ENCODE results near the gene BPIFA2. TPM values are rescaled to one million over a fixed set of nuclear protein-coding genes. Genes with fewer than 3 reads are reported as not detected.

The BPIFA2 gene
- total and polyA plus RNA-seq, 4 donors, result 0.11 to 0.15 TPM; not detected in 2

DNA sequence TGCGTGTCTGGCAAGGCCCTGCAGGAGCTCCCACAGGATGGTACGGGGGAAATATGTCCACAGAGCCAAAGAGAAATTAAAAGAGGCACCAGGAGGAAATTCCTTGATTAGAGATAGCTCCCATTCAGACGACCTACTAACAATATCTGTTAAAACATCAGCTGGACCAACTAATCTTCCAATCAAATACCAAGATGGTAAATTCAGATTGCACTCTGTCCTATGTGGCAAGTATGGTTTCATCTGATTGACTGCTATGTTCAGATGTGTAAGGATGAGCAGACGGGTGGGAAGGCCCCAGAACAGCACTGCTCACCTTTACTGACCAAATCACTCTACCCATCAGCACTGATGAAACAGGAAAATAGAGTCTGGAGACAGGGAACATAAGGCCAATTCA is 19.5 kb downstream of the BPIFA2 start:
- no peaks in the 10 kb centered on the region for H3K4me1 ChIP-seq (ENCODE audit: control insufficient read depth, insufficient read depth, low read length)
- WGBS (ENCODE audit: insufficient coverage), result 76% methylated on average over 2 of the region's 4 CpGs

DNA sequence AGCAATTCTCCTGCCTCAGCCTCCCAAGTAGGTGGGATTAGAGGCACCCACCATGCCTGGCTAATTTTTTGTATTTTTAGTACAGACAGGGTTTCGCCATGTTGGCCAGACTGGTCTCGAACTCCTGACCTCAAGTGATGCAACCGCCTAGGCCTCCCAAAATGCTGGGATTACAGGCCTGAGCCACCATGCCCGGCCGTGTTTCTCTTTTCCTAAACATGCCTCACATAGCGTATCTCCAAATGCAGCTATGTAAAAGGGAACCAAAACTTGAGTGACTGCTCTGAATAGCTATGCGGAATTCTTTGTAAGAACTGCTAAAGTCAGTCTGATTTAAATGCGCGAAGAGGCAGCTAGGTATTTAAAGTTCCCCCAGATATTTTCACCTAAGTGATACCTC is 20.5 kb downstream of the BPIFA2 start:
- WGBS (ENCODE audit: insufficient coverage), result 81% methylated on average over 6 of the region's 9 CpGs
- Histone ChIP-seq H3K4me3 (ENCODE audit: low read depth, low read length) (no peak overlapping the region), H3K4me1 (ENCODE audit: control insufficient read depth, insufficient read depth, low read length) (no peaks in the 10 kb centered on the region), H3K27ac (ENCODE audit: low read depth, low read length) (no peak overlapping the region), H3K27me3 (ENCODE audit: control insufficient read depth, insufficient read depth, low read length) (no peaks in the 10 kb centered on the region), H3K36me3 (ENCODE audit: control insufficient read depth, insufficient read depth, low read length) (no peaks in the 10 kb centered on the region), H3K9me3 (ENCODE audit: control insufficient read depth, insufficient read depth, low read length) (peaks cover under 1% of the 10 kb centered on the region)
- no peak for DNase-seq (ENCODE audit: low read depth in 4 of 6, low spot score in 6 of 6)

More for the DNA sequence above, 19.5 kb downstream of the BPIFA2 start:
- Histone ChIP-seq H3K36me3 (ENCODE audit: control insufficient read depth, insufficient read depth, low read length) (no peaks in the 10 kb centered on the region), H3K4me3 (ENCODE audit: low read depth, low read length) (no peak overlapping the region), H3K9me3 (ENCODE audit: control insufficient read depth, insufficient read depth, low read length) (peaks cover 2% of the 10 kb centered on the region), H3K27ac (ENCODE audit: low read depth, low read length) (no peak overlapping the region), H3K27me3 (ENCODE audit: control insufficient read depth, insufficient read depth, low read length) (no peaks in the 10 kb centered on the region)
- no peak for DNase-seq (ENCODE audit: low read depth in 4 of 6, low spot score in 6 of 6)

DNA sequence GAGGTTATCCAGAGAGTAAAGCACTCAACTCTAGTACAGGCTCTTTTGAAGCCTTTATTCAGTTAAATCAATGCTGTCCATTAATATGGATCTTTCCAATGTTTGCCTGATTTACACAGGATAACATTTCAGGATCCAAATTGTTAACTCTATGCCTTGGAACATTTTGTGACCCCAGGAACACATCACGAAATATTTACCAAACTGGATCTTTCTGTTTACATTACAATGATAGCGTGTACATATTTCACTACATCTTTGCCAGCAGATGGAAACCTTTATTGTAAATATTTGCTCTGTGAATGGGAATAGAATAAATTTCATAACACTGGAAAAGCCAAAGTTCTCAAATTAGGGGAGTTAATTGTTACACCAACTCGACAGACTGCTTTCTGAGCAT is 23.5 kb downstream of the BPIFA2 start:
- no peak overlapping the region for H3K4me3 ChIP-seq (ENCODE audit: low read depth, low read length)
- DNase-seq (ENCODE audit: low read depth in 4 of 6, low spot score in 6 of 6), result no peak
- no peaks in the 10 kb centered on the region for H3K27me3 ChIP-seq (ENCODE audit: control insufficient read depth, insufficient read depth, low read length)
- 50% methylated on average over 1 of the region's 3 CpGs for WGBS (ENCODE audit: insufficient coverage)
- H3K4me1 ChIP-seq (ENCODE audit: control insufficient read depth, insufficient read depth, low read length), result no peaks in the 10 kb centered on the region
- no peaks in the 10 kb centered on the region for H3K9me3 ChIP-seq (ENCODE audit: control insufficient read depth, insufficient read depth, low read length)
- H3K36me3 ChIP-seq (ENCODE audit: control insufficient read depth, insufficient read depth, low read length), result no peaks in the 10 kb centered on the region
- no peak overlapping the region for H3K27ac ChIP-seq (ENCODE audit: low read depth, low read length)

DNA sequence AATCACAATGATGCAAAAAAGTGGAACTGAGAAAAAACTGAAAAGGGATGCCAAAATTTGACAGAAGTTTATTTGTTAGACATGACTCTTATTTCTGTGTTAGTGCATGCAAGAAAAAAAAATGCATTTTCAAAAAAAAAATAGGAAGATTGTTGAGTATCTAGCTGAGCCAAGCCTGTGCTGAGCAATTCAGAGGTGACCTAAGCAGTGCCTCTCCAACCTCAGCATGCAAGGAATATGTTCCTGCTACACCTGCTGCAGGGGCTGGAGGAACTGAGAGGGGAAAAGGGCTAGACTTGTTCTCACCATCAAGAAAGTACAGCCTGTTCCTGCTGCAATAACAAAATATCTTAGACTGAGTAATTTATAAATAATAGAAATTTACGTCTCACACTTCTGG is 24.0 kb downstream of the BPIFA2 start:
- Histone ChIP-seq H3K4me1 (ENCODE audit: control insufficient read depth, insufficient read depth, low read length) (no peaks in the 10 kb centered on the region), H3K27ac (ENCODE audit: low read depth, low read length) (no peak overlapping the region), H3K27me3 (ENCODE audit: control insufficient read depth, insufficient read depth, low read length) (no peaks in the 10 kb centered on the region), H3K36me3 (ENCODE audit: control insufficient read depth, insufficient read depth, low read length) (no peaks in the 10 kb centered on the region), H3K9me3 (ENCODE audit: control insufficient read depth, insufficient read depth, low read length) (no peaks in the 10 kb centered on the region), H3K4me3 (ENCODE audit: low read depth, low read length) (no peak overlapping the region)
- no CpG with 5 or more reads among the region's 1 CpG for WGBS (ENCODE audit: insufficient coverage)
- DNase-seq (ENCODE audit: low read depth in 4 of 6, low spot score in 6 of 6), result no peak

DNA sequence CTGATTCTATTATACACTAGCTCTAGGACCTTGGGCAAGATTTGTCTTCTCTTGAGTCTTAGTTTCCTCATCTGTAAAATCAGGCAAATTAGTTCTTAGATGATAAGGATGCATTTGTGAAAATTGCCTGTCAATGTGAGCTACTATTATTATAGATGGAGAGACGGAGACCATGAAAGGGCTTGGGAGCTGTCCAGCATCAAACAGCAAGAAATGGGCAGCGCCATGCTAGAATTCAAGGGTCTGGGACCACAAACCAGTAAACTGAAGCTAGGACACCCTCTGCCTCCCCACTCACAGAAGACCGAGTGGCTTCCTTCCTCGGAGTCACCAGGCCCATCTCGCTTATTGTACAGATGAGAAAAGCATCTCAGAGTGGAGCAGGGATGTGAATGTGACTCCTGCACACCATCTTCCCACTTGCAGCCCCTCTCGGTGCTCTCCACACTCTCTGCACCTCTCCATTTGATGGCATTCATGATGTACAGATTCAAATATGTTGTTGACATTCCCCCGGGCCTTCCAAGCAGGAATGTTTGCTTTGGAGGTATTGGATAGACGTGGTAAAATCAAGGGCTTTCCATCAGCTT is 25.0 kb downstream of the BPIFA2 start:
- Histone ChIP-seq H3K27ac (ENCODE audit: low read depth, low read length) (no peak overlapping the region), H3K9me3 (ENCODE audit: control insufficient read depth, insufficient read depth, low read length) (no peaks in the 10 kb centered on the region), H3K27me3 (ENCODE audit: control insufficient read depth, insufficient read depth, low read length) (no peaks in the 10 kb centered on the region), H3K36me3 (ENCODE audit: control insufficient read depth, insufficient read depth, low read length) (no peaks in the 10 kb centered on the region), H3K4me1 (ENCODE audit: control insufficient read depth, insufficient read depth, low read length) (no peaks in the 10 kb centered on the region), H3K4me3 (ENCODE audit: low read depth, low read length) (no peak overlapping the region)
- DNase-seq (ENCODE audit: low read depth in 4 of 6, low spot score in 6 of 6), result no peak
- 62% methylated on average over 2 of the region's 8 CpGs for WGBS (ENCODE audit: insufficient coverage)

DNA sequence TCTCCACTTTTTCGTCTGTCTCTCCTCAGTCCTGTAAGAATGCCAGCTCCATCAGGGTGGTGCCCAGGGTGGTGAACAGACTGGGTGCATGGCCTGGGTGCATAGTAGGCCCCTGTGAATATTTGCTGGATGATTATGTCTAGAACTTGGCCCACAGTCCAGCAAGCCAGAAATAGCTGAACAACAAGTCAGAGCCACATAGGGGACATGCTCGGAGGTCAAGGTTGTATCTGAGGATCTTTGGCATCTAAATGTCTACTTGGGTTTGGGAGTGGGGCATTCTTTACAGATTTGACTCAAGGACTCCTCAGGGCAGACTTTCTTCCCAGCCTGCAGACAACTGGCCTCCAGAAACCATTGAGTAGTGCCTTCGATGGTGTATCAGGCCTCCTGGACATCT is 31.1 kb downstream of the BPIFA2 start:
- 92% methylated on average over 3 of the region's 3 CpGs for WGBS (ENCODE audit: insufficient coverage)

DNA sequence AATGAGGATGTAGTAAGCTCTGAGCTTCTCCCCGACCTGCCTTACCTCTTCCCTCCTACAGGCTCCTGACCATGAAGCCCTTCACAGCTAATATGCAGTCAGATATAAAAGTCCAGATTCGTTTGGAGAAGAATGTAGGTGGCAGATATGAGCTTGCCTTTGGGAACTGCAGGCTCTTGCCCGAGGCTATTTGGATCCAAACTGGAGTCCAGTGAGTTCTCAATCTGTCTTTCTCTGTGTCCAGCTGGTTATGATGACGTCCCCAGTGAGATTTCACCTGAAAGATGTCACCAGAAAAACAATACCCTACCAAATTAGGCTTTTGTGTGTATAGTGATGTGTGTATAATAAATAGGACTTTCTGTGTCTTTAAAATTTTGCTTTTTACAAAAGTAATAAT is 34.5 kb downstream of the BPIFA2 start:
- H3K36me3 ChIP-seq (ENCODE audit: control insufficient read depth, insufficient read depth, low read length), result no peaks in the 10 kb centered on the region
- H3K27ac ChIP-seq (ENCODE audit: low read depth, low read length), result no peak overlapping the region
- H3K27me3 ChIP-seq (ENCODE audit: control insufficient read depth, insufficient read depth, low read length), result peaks cover 6% of the 10 kb centered on the region
- no peaks in the 10 kb centered on the region for H3K9me3 ChIP-seq (ENCODE audit: control insufficient read depth, insufficient read depth, low read length)
- no peak for DNase-seq (ENCODE audit: low read depth in 4 of 6, low spot score in 6 of 6)
- H3K4me3 ChIP-seq (ENCODE audit: low read depth, low read length), result no peak overlapping the region
- WGBS (ENCODE audit: insufficient coverage), result 46% methylated on average over 2 of the region's 4 CpGs
- no peaks in the 10 kb centered on the region for H3K4me1 ChIP-seq (ENCODE audit: control insufficient read depth, insufficient read depth, low read length)

More for the DNA sequence above, 31.1 kb downstream of the BPIFA2 start:
- no peak for DNase-seq (ENCODE audit: low read depth in 4 of 6, low spot score in 6 of 6)
- no peaks in the 10 kb centered on the region for H3K4me1 ChIP-seq (ENCODE audit: control insufficient read depth, insufficient read depth, low read length)
- no peak overlapping the region for H3K27ac ChIP-seq (ENCODE audit: low read depth, low read length)
- H3K9me3 ChIP-seq (ENCODE audit: control insufficient read depth, insufficient read depth, low read length), result no peaks in the 10 kb centered on the region
- peaks cover 2% of the 10 kb centered on the region for H3K27me3 ChIP-seq (ENCODE audit: control insufficient read depth, insufficient read depth, low read length)
- H3K36me3 ChIP-seq (ENCODE audit: control insufficient read depth, insufficient read depth, low read length), result no peaks in the 10 kb centered on the region
- H3K4me3 ChIP-seq (ENCODE audit: low read depth, low read length), result no peak overlapping the region

DNA sequence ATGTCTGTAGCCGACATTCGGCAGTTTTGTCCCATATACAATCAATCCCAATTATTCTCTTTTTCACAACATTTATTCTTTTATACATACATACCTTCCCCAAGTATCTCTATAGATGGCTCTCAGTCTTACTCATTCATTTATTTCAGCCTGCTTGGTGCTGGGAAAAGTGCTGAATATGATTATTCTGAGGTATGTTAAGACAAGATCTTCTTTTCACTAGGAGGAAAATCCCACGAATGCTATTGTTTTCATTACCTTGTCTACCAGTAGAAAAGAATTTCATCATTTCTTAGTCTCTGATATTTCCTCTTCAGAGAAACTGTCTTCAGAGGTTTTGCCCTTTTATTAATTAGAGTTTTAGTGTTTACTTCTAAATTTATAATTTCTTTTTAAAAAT is 35.5 kb downstream of the BPIFA2 start:
- Histone ChIP-seq H3K4me1 (ENCODE audit: control insufficient read depth, insufficient read depth, low read length) (no peaks in the 10 kb centered on the region), H3K4me3 (ENCODE audit: low read depth, low read length) (no peak overlapping the region), H3K27ac (ENCODE audit: low read depth, low read length) (no peak overlapping the region), H3K27me3 (ENCODE audit: control insufficient read depth, insufficient read depth, low read length) (peaks cover 6% of the 10 kb centered on the region), H3K36me3 (ENCODE audit: control insufficient read depth, insufficient read depth, low read length) (no peaks in the 10 kb centered on the region), H3K9me3 (ENCODE audit: control insufficient read depth, insufficient read depth, low read length) (no peaks in the 10 kb centered on the region)
- no CpG with 5 or more reads among the region's 3 CpGs for WGBS (ENCODE audit: insufficient coverage)
- no peak for DNase-seq (ENCODE audit: low read depth in 4 of 6, low spot score in 6 of 6)

DNA sequence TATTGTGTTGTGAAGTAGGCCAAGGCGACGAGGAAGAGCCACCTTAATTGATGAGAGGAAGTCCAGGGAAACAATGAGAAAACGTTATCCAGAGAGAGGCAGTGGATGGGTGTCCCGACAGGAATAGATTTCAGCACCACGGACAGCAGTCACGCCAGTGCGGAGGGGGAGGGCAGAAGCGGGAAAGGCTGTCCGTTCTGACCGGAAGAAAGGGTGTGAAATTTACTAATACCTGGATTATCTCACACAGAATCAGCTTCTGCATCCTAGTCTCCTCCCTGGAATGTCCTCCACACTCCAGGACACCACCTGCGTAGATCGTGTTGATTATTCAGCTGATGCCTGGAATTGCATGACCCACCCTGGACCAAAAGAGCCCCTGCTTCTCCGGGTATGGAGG is 41.8 kb downstream of the BPIFA2 start:
- no peaks in the 10 kb centered on the region for H3K9me3 ChIP-seq (ENCODE audit: control insufficient read depth, insufficient read depth, low read length)
- H3K4me3 ChIP-seq (ENCODE audit: low read depth, low read length), result no peak overlapping the region
- no peak overlapping the region for H3K27ac ChIP-seq (ENCODE audit: low read depth, low read length)
- DNase-seq (ENCODE audit: low read depth in 4 of 6, low spot score in 6 of 6), result peak; percentile 22 to 82 (median 48)
- no peaks in the 10 kb centered on the region for H3K36me3 ChIP-seq (ENCODE audit: control insufficient read depth, insufficient read depth, low read length)
- WGBS (ENCODE audit: insufficient coverage), result 12% methylated on average over 11 of the region's 13 CpGs
- H3K27me3 ChIP-seq (ENCODE audit: control insufficient read depth, insufficient read depth, low read length), result peaks cover 17% of the 10 kb centered on the region
- no peaks in the 10 kb centered on the region for H3K4me1 ChIP-seq (ENCODE audit: control insufficient read depth, insufficient read depth, low read length)

DNA sequence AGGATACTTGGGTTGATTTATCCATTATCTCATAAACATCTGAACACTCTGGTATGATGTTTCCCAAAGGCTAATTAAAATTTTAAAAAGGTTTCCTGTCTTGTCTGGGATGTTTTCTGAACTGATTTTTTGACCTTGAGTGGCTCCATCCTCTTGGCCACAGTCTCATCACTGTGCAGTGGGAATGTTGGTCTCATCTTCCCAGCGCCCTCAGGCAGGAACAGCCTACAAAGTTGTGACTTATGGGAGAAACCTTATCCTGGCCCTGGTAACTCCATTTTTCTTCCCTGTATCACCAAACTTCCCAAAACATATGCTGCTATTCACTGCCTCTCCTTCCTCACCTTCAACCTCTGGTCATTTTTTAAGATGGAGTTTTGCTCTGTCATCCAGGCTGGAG is 42.4 kb downstream of the BPIFA2 start:
- Histone ChIP-seq H3K27ac (ENCODE audit: low read depth, low read length) (no peak overlapping the region), H3K9me3 (ENCODE audit: control insufficient read depth, insufficient read depth, low read length) (no peaks in the 10 kb centered on the region), H3K27me3 (ENCODE audit: control insufficient read depth, insufficient read depth, low read length) (peaks cover 17% of the 10 kb centered on the region), H3K36me3 (ENCODE audit: control insufficient read depth, insufficient read depth, low read length) (no peaks in the 10 kb centered on the region), H3K4me1 (ENCODE audit: control insufficient read depth, insufficient read depth, low read length) (no peaks in the 10 kb centered on the region), H3K4me3 (ENCODE audit: low read depth, low read length) (no peak overlapping the region)
- WGBS (ENCODE audit: insufficient coverage), result 86% methylated on average over 1 of the region's 1 CpG
- no peak for DNase-seq (ENCODE audit: low read depth in 4 of 6, low spot score in 6 of 6)
